A549 (cell line): ENCODE measurements around the gene ASXL3.

Experiments
- CTCF ChIP-seq: fragments of >200 bp; sonication (Bioruptor Twin); formaldehyde crosslinking; IDR thresholded peaks from 3 replicates; pipeline ENCODE4 v1.5.1; 2016
- EP300 ChIP-seq, 2 experiments: fragments of >200 bp; sonication (Bioruptor Twin); formaldehyde crosslinking; IDR thresholded peaks; 2 replicates in 1 of 2; 3 replicates in 1 of 2; pipeline ENCODE4 v1.6.1; 2016 to 2017
- HES2 ChIP-seq: fragments of >200 bp; sonication (Bioruptor Twin); formaldehyde crosslinking; IDR thresholded peaks from 2 replicates; pipeline ENCODE4 v1.6.1; 2016
- POLR2A ChIP-seq: IDR thresholded peaks from 2 replicates; pipeline ENCODE4 v1.6.1; 2012; ENCODE audit warnings: mild to moderate bottlenecking, low read length
- SMC3 ChIP-seq: fragments of >200 bp; sonication (Bioruptor Twin); formaldehyde crosslinking; IDR thresholded peaks from 3 replicates; pipeline ENCODE4 v1.6.1; 2018; ENCODE audit warnings: inconsistent platforms
- USF2 ChIP-seq: fragments of 450-650 bp; IDR thresholded peaks from 2 replicates; pipeline ENCODE4 v1.6.1; 2014; ENCODE audit warnings: antibody characterized with exemption
- ZFP36 ChIP-seq: fragments of 450-650 bp; IDR thresholded peaks from 2 replicates; pipeline ENCODE4 v1.6.1; 2014; ENCODE audit warnings: borderline replicate concordance; ENCODE audit not compliant: partially characterized antibody

- TF ChIP-seq CTCF (no peak), POLR2A (no peak), ZFP36 (no peak), SMC3 (no peak), USF2 (no peak), EP300 (IDR thresholded peaks at IDR 0.05) (no peak), HES2 (no peak)
These were observed 28.6 kb downstream of the ASXL3 start for GRCh38 chr18:33606621-33607020.
